SK-N-SH (cell line): Measurements from ENCODE around the gene TMC1. TPM values are rescaled to one million over a fixed set of nuclear protein-coding genes. Genes with fewer than 3 reads are reported as not detected.

Experiments used
- CTCF ChIA-PET: fragments of 300-600, 350-600 bp; formaldehyde crosslinking; extraction: SDS; loops from one replicate; lab custom pipeline; 2021; lab: Yijun Ruan, JAX
- POLR2A ChIA-PET: fragments of 350-600 bp; sonication (Branson Sonifier 250); formaldehyde crosslinking; extraction: SDS; loops from one replicate; lab custom pipeline; 2020; ENCODE audit warnings: antibody characterized with exemption, inconsistent platforms; lab: Yijun Ruan, JAX
- DNase-seq: peaks from one replicate; pipeline ENCODE4 v3.0.0; 2012
- H2AFZ ChIP-seq: fragments of 200-600 bp; sonication (generic); 2 replicates; pipeline ENCODE4 v1.8.1; 2016; ENCODE audit warnings: antibody characterized with exemption, mild to moderate bottlenecking, low read depth
- H3F3A ChIP-seq: fragments of 200-600 bp; sonication (generic); replicated peaks from 2 replicates; pipeline ENCODE3; 2016; ENCODE audit warnings: antibody characterized with exemption, mild to moderate bottlenecking; ENCODE audit not compliant: insufficient read depth
- H3K27ac ChIP-seq, 2 experiments: fragments of 200-500 bp in 1 of 2; fragments of 200-600 bp in 1 of 2; sonication (Bioruptor generic) in 1 of 2; sonication (generic), shearing (Covaris generic) in 1 of 2; 2 replicates each; pipeline versions ENCODE4 v1.5.1 to v1.6.1; 2014 to 2016; ENCODE audit warnings: low read depth in 2 of 2, inconsistent platforms in 1 of 2, low read length in 1 of 2, mild to moderate bottlenecking in 1 of 2, mixed read lengths in 1 of 2
- H3K27me3 ChIP-seq: fragments of 200-600 bp; sonication (generic), shearing (Covaris generic); 2 replicates; pipeline ENCODE4 v1.6.1; 2016; ENCODE audit warnings: mixed run types; ENCODE audit not compliant: insufficient read depth
- H3K36me3 ChIP-seq, 2 experiments: fragments of 200-500 bp in 1 of 2; fragments of 200-600 bp in 1 of 2; sonication (Bioruptor generic) in 1 of 2; sonication (generic) in 1 of 2; replicated peaks in 1 of 2; 2 replicates each; pipeline versions ENCODE3 to v1.5.1; 2014 to 2016; ENCODE audit warnings: low read length in 1 of 2, mild to moderate bottlenecking in 1 of 2; ENCODE audit not compliant: insufficient read depth in 2 of 2, control insufficient read depth in 1 of 2
- H3K4me1 ChIP-seq, 2 experiments: fragments of 200-500 bp in 1 of 2; fragments of 200-600 bp in 1 of 2; sonication (Bioruptor generic) in 1 of 2; sonication (generic), shearing (Covaris generic) in 1 of 2; 2 replicates each; pipeline versions ENCODE4 v1.5.1 to v1.6.1; 2014 to 2016; ENCODE audit warnings: low read depth in 1 of 2, low read length in 1 of 2, mixed run types in 1 of 2; ENCODE audit not compliant: insufficient read depth in 2 of 2, control insufficient read depth in 1 of 2
- H3K4me2 ChIP-seq: fragments of 200-600 bp; sonication (generic), shearing (Covaris generic); 2 replicates; pipeline ENCODE4 v1.6.1; 2017; ENCODE audit warnings: mixed run types
- H3K4me3 ChIP-seq, 2 experiments: fragments of 200-500 bp in 1 of 2; fragments of 200-600 bp in 1 of 2; sonication (Bioruptor generic) in 1 of 2; sonication (generic), shearing (Covaris generic) in 1 of 2; 2 replicates each; pipeline versions ENCODE4 v1.5.1 to v1.8.1; 2014 to 2016; ENCODE audit warnings: low read depth in 2 of 2, inconsistent platforms in 1 of 2, low read length in 1 of 2, mild to moderate bottlenecking in 1 of 2, mixed read lengths in 1 of 2, moderate library complexity in 1 of 2
- H3K79me2 ChIP-seq: fragments of 200-600 bp; sonication (generic); 2 replicates; pipeline ENCODE4 v1.8.1; 2017; ENCODE audit warnings: mild to moderate bottlenecking; ENCODE audit not compliant: insufficient read depth
- H3K9ac ChIP-seq: fragments of 200-600 bp; sonication (generic); 2 replicates; pipeline ENCODE4 v1.6.1; 2017; ENCODE audit warnings: mixed run types
- H3K9me2 ChIP-seq: fragments of 200-600 bp; sonication (generic); 2 replicates; pipeline ENCODE4 v1.6.1; 2017; ENCODE audit warnings: mixed run types
- H3K9me3 ChIP-seq: fragments of 200-600 bp; sonication (generic); 2 replicates; pipeline ENCODE4 v1.6.1; 2017; ENCODE audit warnings: mixed run types, mild to moderate bottlenecking, moderate library complexity
- H4K20me1 ChIP-seq: fragments of 200-600 bp; sonication (generic); 2 replicates; pipeline ENCODE4 v1.6.1; 2017; ENCODE audit warnings: mild to moderate bottlenecking, mixed run types; ENCODE audit not compliant: insufficient read depth
- CHD2 ChIP-seq: fragments of 150-350 bp; IDR thresholded peaks from 2 replicates; pipeline ENCODE4 v1.6.1; 2018; ENCODE audit warnings: low read length; ENCODE audit not compliant: partially characterized antibody
- FOXM1 ChIP-seq: IDR thresholded peaks from 2 replicates; pipeline ENCODE4 v1.4.0; 2012; ENCODE audit warnings: low read depth, mild to moderate bottlenecking
- IRF3 ChIP-seq: fragments of 150-350 bp; IDR thresholded peaks from 2 replicates; pipeline ENCODE4 v1.6.1; 2016; ENCODE audit warnings: mild to moderate bottlenecking, low read depth, low read length
- MXI1 ChIP-seq: IDR thresholded peaks from 2 replicates; pipeline ENCODE4 v1.6.1; 2012; ENCODE audit warnings: mild to moderate bottlenecking, low read depth, low read length, improper control_type of control experiment
- NFIC ChIP-seq: IDR thresholded peaks from 2 replicates; pipeline ENCODE4 v1.4.0; 2012; ENCODE audit warnings: borderline replicate concordance
- NRF1 ChIP-seq: IDR thresholded peaks from 2 replicates; pipeline ENCODE4 v1.6.1; 2012; ENCODE audit warnings: low read depth, mild to moderate bottlenecking, low read length
- PBX3 ChIP-seq: IDR thresholded peaks from 2 replicates; pipeline ENCODE4; 2012
- POLR2AphosphoS5 ChIP-seq: IDR thresholded peaks from 2 replicates; pipeline ENCODE4 v1.6.1; 2012; ENCODE audit warnings: low read depth, low read length
- RAD21 ChIP-seq: IDR thresholded peaks from 2 replicates; pipeline ENCODE4 v1.6.1; 2012; ENCODE audit warnings: mild to moderate bottlenecking, low read length
- RCOR1 ChIP-seq: fragments of 150-350 bp; IDR thresholded peaks from 2 replicates; pipeline ENCODE4 v1.6.1; 2017; ENCODE audit warnings: antibody characterized with exemption, low read length
- REST ChIP-seq: IDR thresholded peaks from 2 replicates; pipeline ENCODE4 v1.6.1; 2012; ENCODE audit warnings: mild to moderate bottlenecking, low read depth, low read length, moderate library complexity
- RFX5 ChIP-seq: IDR thresholded peaks from 2 replicates; pipeline ENCODE4 v1.6.1; 2012; ENCODE audit warnings: mild to moderate bottlenecking, improper control_type of control experiment, low read length
- SMC3 ChIP-seq: IDR thresholded peaks from 2 replicates; pipeline ENCODE4 v1.6.1; 2012; ENCODE audit warnings: low read depth, low read length, improper control_type of control experiment
- WGBS: methylation state at CpG from one replicate; pipeline ENCODE4 v1.1.6; 2017; ENCODE audit warnings: low lambda C conversion rate; 5-methylcytosine and 5-hydroxymethylcytosine counted together
- polyA plus RNA-seq, 3 experiments: library from polyadenylated mRNA; depleted of rRNA; stranded (reverse); fragments of >200 nt; gene quantifications; 2 replicates each; pipeline ENCODE4 v1.2.3, GENCODE V29; 2012

The TMC1 gene
- polyA plus RNA-seq, 1 of the 3 experiments (the other 2 are of a cell fraction) = not detected

GRCh38 chr9:72643651-72644050 is 122.2 kb downstream of the TMC1 start:
- Histone ChIP-seq H3K4me3 (no peak overlapping the region), H3K27me3 (peaks cover under 1% of the 10 kb centered on the region; the same call in 1 of the 2 replicates), H3K36me3 (no peaks in the 10 kb centered on the region), H3K9me2 (no peaks in the 10 kb centered on the region), H3F3A (no peaks in the 10 kb centered on the region), H2AFZ (no peak overlapping the region), H3K79me2 (no peaks in the 10 kb centered on the region), H4K20me1 (no peaks in the 10 kb centered on the region), H3K4me1 (no peaks in the 10 kb centered on the region), H3K4me2 (no peak overlapping the region), H3K27ac (no peak overlapping the region), H3K9me3 (no peaks in the 10 kb centered on the region), H3K9ac (no peak overlapping the region)
- TF ChIP-seq FOXM1 (no peak), CHD2 (no peak), RAD21 (no peak), NFIC (no peak), RFX5 (no peak), SMC3 (no peak), MXI1 (no peak), IRF3 (no peak)
- ChIA-PET POLR2A (no interaction called here), CTCF (no interaction called here)
- DNase-seq = no peak

- no peak overlapping the region for H2AFZ ChIP-seq
- H3K27ac ChIP-seq = no peak overlapping the region
- H3F3A ChIP-seq = no peaks in the 10 kb centered on the region
- H3K36me3 ChIP-seq = no peaks in the 10 kb centered on the region
- no peaks in the 10 kb centered on the region; the same call in 1 of the 2 replicates for H3K27me3 ChIP-seq
- no peaks in the 10 kb centered on the region for H3K9me2 ChIP-seq
- H3K9me3 ChIP-seq = no peaks in the 10 kb centered on the region
- H3K9ac ChIP-seq = no peak overlapping the region
- no peaks in the 10 kb centered on the region for H4K20me1 ChIP-seq
- POLR2A ChIA-PET = no interaction called here
- DNase-seq = no peak
- WGBS = 14% methylated on average over 1 of the region's 1 CpG
- no peak overlapping the region for H3K4me2 ChIP-seq
- H3K4me3 ChIP-seq = no peak overlapping the region
- no peaks in the 10 kb centered on the region for H3K79me2 ChIP-seq
- no peaks in the 10 kb centered on the region for H3K4me1 ChIP-seq
- CTCF ChIA-PET = interaction anchor here (0.5 kb wide), 1 partner anchor 956 kb away, joined by 3 read pairs; no protein-coding TSS in a partner anchor
- TF ChIP-seq NRF1 = no peak
- TF ChIP-seq, all 33 proteins: peak for 0
Measured at GRCh38 chr9:72646061-72646460, 124.7 kb downstream of the TMC1 start.

- no peaks in the 10 kb centered on the region for H3K9me3 ChIP-seq
- H3K4me2 ChIP-seq = no peak overlapping the region
- no peaks in the 10 kb centered on the region for H3K36me3 ChIP-seq
- POLR2A ChIA-PET = no interaction called here
- CTCF ChIA-PET = no interaction called here
- no peaks in the 10 kb centered on the region; the same call in 1 of the 2 replicates for H3K27me3 ChIP-seq
- H3K4me1 ChIP-seq = no peaks in the 10 kb centered on the region
- H3K27ac ChIP-seq = no peak overlapping the region
- no peak for DNase-seq
- H3K9me2 ChIP-seq = no peaks in the 10 kb centered on the region
- no peaks in the 10 kb centered on the region for H4K20me1 ChIP-seq
- H3F3A ChIP-seq = no peaks in the 10 kb centered on the region
- H3K79me2 ChIP-seq = no peaks in the 10 kb centered on the region
- H3K4me3 ChIP-seq = no peak overlapping the region
- no peak overlapping the region for H3K9ac ChIP-seq
- 2% methylated on average over 5 of the region's 5 CpGs for WGBS
- no peak overlapping the region for H2AFZ ChIP-seq
- TF ChIP-seq CHD2 = no peak
- TF ChIP-seq PBX3 = no peak
- TF ChIP-seq RCOR1 = no peak
- TF ChIP-seq POLR2AphosphoS5 = no peak
- TF ChIP-seq MXI1 = no peak
- no peak for TF ChIP-seq REST
- TF ChIP-seq RAD21 = no peak
- TF ChIP-seq NRF1 = no peak
Measured at GRCh38 chr9:72648324-72649126, 127.1 kb downstream of the TMC1 start.
